GM12891 (cell line): Measurements from ENCODE around the gene BABAM2.

ENCODE experiments used
- PAX5 ChIP-seq: IDR thresholded peaks from 2 replicates; pipeline ENCODE4 v1.6.1; 2011; ENCODE audit warnings: low read length, moderate library complexity, mild to moderate bottlenecking; ENCODE audit not compliant: insufficient read depth, severe bottlenecking
- POLR2A ChIP-seq: IDR thresholded peaks from 2 replicates; pipeline ENCODE4 v1.6.1; 2011; ENCODE audit warnings: low read depth, low read length, control low read depth
- POLR2AphosphoS5 ChIP-seq: IDR thresholded peaks from 2 replicates; pipeline ENCODE4 v1.6.1; 2011; ENCODE audit warnings: low read depth, low read length, control low read depth
- SPI1 ChIP-seq: IDR thresholded peaks from 2 replicates; pipeline ENCODE4 v1.6.1; 2011; ENCODE audit warnings: low read depth, low read length, control low read depth
- TAF1 ChIP-seq: IDR thresholded peaks from 2 replicates; pipeline ENCODE4 v1.6.1; 2011; ENCODE audit warnings: low read depth, low read length, control low read depth

DNA sequence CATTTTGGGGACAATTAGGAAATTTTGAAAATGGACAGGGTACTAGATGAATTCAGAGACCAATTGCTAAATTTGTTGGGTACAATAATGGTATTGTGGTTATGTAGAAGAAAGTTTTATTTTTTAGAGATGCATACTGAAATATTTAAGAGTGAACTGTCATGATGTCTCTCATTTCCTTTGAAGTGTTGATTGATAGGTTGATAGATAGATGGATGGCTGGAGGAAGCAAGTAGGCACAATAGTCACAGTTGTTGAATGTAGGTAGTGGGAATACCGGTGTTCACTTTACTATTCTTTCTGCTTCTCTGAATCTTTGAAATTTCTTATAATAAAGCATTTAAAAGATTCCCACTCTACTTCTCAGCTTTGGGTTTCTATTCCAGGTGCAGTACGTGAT is 350.4 kb downstream of the BABAM2 start:
- TF ChIP-seq POLR2AphosphoS5 (no peak), PAX5 (no peak), POLR2A (no peak), TAF1 (no peak), SPI1 (no peak)
